Gastroesophageal sphincter (tissue), 3 donors: ENCODE data around the gene MAGEL2.

Source experiments
- EP300 ChIP-seq: sonication (generic); formaldehyde crosslinking; IDR thresholded peaks from one replicate; pipeline ENCODE4 v1.6.1; 2017; ENCODE audit warnings: antibody characterized with exemption, mild to moderate bottlenecking
- POLR2A ChIP-seq, 2 donors: fragments of 450-650 bp; IDR thresholded peaks; one replicate each; pipeline ENCODE4 v1.6.1; 2017; ENCODE audit warnings: antibody characterized with exemption in 2 of 2, mild to moderate bottlenecking in 2 of 2, moderate library complexity in 1 of 2
- POLR2AphosphoS5 ChIP-seq: sonication (generic); formaldehyde crosslinking; IDR thresholded peaks from one replicate; pipeline ENCODE4 v1.6.1; 2017; ENCODE audit warnings: antibody characterized with exemption
- TF ChIP-seq, protein P1 (sequence below), 4 experiments: fragments of 200-600 bp in 2 of 4; fragments of 450-650 bp in 2 of 4; sonication (generic) in 1 of 4; IDR thresholded peaks; one replicate each; pipeline ENCODE4 v1.5.1; 2017 to 2019; ENCODE audit warnings: antibody characterized with exemption in 4 of 4, mild to moderate bottlenecking in 2 of 4, moderate library complexity in 2 of 4

DNA sequence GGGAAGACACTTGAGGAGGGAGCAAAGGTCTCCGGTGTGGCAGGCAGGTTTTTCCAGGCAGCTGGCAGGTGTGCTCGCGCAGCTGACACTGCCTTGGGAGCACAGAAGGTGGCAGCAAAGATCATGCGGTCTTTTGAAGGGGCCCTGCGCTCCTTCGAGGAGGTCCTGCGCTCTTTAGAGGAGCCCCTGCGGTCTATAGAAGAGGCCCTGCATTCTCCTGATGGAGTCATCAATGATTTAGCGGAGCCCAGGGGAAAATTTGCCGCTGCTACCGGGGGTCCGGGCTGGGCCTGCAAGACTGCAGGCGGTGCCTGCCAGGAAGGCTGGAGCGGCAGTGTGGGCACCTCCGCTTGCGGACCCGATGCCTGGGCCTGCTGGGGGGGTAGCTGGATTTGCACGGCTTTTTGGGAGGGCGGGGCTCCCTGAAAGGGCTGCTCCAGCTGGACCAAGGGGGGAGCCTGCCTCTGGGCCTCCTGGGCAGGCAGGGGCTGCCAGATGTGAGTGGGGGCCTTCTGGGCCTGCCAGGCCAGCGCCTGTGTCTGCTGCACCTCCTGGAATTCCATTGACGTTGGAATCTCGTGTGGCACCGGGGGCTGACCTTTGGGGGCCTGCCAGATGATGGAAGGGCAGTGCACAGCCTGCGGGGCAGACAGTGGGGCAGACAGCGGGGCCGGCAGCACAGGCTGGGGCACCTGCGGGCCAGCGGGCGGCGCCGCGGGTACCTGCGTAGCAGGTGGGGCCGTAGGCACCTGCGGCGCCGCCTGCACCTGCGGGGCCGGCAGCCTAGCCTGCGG is 2.1 kb downstream of the MAGEL2 start:
- TF ChIP-seq, protein P1, sequence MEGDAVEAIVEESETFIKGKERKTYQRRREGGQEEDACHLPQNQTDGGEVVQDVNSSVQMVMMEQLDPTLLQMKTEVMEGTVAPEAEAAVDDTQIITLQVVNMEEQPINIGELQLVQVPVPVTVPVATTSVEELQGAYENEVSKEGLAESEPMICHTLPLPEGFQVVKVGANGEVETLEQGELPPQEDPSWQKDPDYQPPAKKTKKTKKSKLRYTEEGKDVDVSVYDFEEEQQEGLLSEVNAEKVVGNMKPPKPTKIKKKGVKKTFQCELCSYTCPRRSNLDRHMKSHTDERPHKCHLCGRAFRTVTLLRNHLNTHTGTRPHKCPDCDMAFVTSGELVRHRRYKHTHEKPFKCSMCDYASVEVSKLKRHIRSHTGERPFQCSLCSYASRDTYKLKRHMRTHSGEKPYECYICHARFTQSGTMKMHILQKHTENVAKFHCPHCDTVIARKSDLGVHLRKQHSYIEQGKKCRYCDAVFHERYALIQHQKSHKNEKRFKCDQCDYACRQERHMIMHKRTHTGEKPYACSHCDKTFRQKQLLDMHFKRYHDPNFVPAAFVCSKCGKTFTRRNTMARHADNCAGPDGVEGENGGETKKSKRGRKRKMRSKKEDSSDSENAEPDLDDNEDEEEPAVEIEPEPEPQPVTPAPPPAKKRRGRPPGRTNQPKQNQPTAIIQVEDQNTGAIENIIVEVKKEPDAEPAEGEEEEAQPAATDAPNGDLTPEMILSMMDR (IDR thresholded peaks at IDR 0.05): no peak
- no peak for TF ChIP-seq EP300
- no peak for TF ChIP-seq POLR2A (IDR thresholded peaks at IDR 0.05)
- TF ChIP-seq POLR2AphosphoS5: no peak
